Activated CD4-positive, CD25-positive, alpha-beta regulatory T cell treated with anti-CD3 and anti-CD28 coated beads, Interleukin-2, amount 50 U/mL, for 24 hours (primary cell): ENCODE measurements around the gene FOXO3B.
A peak's percentile ranks its signal among the peaks of the same experiment; 100 is the strongest.
"Not testable (repeated sequence)": the region's sequence is repeated elsewhere in the genome, so short reads cannot be mapped to it uniquely, and the experiment has no call there.

Experiments
- ATAC-seq, 2 donors: fragments of 150-1000 bp; cut with Tn5 transposase; one replicate each; pipeline ENCODE4 v1.10.0; 2021; ENCODE audit warnings: mild to moderate bottlenecking in 1 of 2, moderate library complexity in 1 of 2

The FOXO3B gene

DNA sequence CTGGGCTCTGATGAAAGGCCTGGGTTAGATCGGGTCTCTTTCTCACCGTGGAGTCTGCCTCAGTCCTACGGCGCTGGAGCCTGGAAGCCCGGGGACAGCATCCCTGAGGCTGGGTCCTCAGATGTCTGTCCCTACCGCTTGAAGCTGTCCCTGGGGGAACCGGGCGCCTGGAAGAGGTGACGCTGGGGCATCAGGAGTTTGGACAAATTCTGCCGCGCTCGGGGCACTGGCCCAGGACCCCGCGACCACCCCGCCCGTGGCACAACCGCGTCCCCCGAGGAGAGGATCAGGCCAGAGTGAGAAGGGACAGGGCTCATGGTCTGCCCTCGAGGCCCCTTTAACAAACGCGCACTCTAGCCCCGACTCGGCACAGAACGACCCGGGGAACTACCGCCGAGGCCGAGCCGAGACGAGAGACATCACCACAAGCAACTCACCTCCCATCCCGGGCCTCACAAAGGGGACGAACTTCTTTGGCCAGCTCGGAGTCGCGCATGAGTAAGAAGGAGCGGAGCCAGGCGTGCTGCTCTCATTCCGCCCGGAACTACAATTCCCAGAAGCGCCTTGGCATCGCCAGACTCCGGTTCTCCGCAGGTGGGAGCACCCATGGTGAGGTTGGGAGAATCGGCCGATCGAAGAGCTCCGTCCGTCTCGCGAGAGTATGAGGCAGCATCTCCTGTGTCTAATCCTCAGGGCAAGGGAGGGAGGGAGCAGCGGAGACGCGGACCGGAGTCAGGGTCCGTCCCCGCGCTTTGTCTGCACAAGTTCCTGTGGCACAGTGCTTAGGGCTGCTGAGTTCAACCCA, at the start of gene FOXO3B:
Gene FOXO3B (minus strand): TSS at position 548 of the 805 bp plus-strand sequence. CDS start 663 bp downstream, outside the sequence.
- ATAC-seq, result peak; percentile 86 to 88

DNA sequence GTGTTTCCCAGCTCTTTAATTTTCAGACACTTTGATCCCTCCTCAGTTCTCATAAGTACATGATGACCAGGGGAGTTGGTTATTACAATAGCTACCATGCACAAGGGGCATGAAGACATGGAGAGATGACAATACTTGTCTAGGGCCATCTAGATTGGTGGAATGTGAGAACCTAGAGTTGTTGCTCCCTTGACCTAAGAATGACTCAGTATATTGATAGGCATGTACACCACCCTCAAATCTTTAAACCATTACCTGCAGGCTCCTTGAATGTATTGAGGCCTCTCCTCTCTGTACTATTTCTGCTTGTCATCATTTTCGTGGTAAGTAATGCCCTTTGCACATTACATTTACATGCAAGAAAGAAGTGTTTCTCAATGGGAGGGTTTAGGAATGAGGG, 41.4 kb upstream of the FOXO3B start:
- ATAC-seq, result not testable (repeated sequence)

DNA sequence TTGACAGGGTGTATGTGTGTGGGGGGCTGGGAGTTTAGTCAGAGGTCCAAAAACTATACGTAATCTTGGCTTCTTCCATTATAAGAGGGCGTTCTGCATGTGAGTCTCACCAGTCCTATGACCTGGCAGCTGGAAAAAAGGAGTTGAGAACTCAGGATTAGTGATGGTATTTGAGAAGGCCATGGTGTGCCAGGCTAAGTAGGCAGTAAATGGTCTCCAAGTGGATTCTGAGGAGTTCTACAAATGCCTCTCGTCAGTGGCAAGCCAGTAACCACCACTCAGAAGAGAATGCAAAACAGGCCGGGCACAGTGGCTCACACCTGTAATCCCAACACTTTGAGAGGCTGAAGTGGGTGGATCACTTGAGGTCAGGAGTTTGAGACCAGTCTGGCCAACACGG, 40.5 kb upstream of the FOXO3B start:
- not testable (repeated sequence) for ATAC-seq

DNA sequence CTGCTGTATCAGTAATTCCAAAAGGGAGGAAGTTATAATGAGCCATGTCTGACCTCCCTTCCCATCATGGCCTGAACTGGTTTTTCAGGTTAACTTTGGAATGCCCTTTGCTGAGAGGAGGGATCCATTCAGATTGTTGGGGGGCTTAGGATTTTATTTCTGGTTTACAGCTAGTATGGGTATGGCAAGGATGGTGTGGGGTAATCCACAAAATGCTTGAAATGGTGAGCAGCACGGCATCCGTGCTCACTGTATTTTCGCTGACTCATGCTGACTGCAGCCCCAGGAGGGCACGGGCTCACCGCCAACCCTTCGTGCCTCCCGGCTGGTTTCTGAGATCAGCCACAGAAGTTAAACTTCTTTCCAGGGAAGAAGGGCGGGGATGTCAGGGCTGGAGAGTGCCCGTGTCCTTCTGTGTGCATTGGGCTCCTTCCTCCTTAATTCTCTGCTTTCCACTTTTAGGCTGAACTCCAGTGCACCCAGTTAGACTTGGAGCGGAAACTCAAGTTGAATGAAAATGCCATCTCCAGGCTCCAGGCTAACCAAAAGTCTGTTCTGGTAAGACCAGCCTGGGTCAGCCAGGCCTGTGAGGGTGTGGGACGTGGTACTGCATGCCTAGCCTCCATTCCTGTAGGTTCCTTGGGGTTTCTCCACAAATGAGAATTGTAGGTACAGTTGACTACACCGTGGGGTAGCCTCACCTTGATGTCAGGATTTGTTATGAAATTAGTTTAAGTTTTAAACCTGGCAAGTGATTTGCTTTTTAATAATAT, 39.8 kb upstream of the FOXO3B start:
- ATAC-seq, result peak in 1 of 2 donors; percentile 53

DNA sequence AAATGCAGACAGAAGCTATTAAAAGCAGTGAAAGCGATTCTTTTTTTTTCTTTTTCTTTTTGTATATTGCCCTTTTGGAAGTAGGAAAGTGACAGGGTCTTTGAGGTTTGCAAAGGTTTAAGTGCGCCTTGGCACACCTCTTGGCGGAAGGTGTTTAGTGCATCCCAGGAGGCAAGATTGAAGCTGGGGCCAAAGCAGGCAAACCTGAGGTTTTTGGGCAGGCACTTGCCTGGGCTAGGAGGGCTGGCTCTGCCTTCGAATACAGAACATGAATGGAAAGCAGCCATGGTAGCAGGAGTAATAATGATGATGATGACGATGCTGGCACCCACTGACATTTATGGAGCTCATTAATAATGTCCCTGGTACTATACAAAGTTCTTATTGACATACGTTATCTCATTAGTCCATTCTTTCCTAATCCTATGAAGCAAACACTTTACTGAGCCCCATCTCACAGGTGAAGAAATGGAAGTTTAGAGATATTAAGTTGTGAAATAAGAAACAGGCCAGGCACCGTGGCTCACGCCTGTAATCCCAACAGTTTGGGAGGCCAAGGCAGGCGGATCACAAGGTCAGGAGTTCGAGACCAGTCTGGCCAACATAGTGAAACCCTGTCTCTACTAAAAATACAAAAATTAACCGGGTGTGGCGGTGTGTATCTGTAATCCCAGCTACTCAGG, 37.5 kb upstream of the FOXO3B start:
- not testable (repeated sequence) for ATAC-seq

DNA sequence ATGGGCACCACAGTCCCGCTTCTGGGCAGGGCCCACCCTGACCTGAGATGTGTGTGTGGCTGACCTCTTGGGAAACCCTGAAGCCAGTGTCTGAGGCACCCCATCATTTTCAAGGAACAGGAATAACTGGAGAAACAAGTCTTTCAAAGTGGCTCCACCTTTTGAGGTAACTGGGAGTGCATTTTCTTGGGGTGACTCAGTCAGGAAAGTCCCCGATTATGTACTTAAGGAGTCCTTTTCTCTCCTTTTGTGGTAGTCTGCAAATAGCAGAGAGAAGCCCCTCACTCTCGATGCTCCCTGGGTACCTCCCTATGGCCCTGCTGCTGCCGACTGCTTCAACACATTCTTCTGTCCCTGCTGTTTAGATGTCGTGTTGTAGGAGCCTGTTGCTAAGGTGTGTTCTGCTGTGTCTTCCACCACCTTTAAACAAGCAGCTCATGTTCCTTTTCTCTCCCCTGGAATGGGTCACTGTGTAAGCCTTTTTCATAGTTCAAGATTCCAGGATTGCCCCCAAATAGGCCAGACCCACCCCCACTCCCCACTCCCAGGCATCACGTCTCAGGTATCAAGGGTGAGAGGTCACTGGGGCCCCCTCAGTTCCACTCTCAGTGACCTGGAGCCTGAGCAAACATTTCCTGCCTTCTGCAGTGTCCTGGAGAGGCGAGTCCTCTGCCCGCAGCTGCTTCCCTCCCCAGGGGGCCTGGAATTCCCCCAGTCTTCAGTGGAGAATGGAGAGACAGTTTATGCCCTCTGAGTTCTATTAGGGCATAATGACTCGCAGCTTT, 36.7 kb upstream of the FOXO3B start:
- ATAC-seq, result not testable (repeated sequence)

DNA sequence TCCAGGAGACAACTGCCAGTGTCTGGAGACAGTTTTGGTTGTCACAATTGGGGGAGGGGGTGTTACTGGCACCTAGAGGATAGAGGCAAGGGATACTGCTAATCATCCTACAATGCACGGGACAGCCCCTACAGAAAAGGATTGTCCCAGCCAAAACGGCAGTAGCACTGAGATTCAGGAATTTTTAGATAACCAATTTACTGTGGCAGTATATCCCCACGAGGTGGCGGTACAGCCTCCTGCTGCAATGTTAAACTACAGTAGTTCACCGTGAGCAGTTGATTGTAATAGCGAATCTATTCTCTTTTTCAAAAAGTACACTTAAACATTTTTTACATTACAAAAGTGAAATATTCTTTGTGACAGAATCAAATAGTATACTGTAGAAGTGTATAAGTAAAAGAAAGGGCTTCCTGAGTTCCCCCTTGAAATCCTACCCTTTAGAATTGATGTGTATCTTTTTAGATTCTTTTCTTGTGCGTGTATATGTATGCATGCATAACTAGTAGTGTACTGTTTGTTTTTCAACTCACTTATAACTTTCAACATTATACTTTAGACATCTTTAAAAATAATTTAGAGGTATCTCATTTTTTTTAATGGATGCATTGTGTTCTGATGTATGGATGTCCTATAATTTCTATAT, 30.4 kb upstream of the FOXO3B start:
- peak in 1 of 2 donors; percentile 45 for ATAC-seq

DNA sequence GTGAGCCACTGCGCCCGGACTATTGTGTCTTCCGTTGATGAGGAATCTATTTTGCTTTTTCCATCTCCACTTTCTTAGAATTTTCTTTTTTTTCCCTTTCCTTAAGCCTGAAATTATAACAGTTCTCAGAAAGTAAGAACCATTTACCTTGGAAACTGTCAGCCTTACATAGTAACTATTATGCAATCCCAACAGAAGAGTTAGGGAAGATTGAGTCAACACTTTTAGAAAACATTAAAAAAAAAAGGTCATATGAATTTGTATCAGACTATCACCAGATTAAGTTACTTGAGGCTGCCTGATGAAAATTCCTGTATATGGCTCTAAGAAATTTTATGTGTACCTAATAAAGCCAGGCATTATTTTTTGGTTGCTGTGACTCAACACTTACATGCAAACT, 26.1 kb upstream of the FOXO3B start:
- not testable (repeated sequence) for ATAC-seq

DNA sequence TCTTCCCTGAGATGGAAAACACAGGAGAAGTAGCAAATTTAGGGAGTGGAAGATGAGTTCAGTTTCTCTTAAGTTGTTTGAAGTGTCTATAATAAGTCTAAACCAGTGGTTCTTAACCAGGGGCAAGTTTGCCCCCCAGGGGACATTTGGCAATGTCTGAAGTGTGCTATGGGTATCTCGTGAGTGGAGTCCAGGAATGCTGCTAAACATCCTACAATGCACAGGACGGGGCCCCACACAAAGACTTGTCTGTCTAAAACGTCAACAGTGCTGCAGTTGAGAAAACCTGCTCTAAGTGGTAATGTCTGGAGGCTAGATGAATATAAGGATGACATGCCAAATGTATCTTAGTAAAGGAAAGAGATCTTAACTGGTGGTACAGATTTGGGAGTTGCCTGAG, 23.8 kb upstream of the FOXO3B start:
- ATAC-seq, result not testable (repeated sequence)

DNA sequence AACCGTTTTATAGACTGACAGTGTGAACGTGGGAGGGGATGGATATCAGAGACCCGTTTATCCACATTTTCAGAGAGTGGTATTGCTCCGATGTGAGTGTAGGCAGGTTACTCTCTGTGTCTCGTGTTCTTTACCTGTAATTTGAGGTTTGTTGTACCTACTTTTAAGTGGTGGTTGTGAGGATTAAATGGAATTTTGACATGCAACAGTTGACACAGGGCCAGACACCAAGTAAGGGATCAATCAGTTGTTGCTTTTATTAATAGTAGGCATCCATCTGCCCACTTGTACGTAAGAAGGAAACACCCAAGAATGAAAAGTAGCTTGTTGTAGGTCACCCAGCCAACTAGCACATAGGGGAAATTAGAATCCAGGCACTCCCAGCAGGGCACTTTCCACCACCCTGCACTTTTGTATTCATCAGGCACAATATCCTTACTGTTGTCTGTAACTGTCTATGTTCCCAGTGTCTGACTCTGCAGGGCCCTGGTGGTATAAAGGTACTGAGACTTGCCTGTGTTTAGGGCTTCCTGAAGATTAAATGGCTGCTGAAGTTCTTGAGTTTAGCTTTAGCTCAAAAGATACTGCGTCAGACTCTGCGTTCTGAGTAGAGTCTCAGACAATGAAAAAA, 16.5 kb upstream of the FOXO3B start:
- not testable (repeated sequence) for ATAC-seq

DNA sequence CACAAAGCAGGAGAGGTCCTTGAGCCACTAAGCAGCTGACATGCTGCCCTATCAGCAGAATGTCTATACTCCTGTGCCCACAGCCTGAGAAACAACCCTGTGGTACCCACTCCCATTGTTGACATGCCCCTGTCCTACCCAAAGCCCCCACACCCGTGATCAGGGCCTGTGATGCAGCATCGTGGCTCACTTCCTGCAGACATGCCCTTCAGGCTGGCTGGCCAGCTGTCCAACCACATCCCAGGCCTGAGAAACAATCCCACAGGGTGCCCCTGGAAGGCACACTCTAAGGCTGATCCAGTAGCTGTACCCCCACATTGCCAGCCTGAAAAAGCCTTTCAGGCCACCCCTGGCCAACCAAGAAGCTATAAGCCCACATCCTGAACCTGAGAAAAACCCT, 13.0 kb upstream of the FOXO3B start:
- ATAC-seq, result not testable (repeated sequence)

DNA sequence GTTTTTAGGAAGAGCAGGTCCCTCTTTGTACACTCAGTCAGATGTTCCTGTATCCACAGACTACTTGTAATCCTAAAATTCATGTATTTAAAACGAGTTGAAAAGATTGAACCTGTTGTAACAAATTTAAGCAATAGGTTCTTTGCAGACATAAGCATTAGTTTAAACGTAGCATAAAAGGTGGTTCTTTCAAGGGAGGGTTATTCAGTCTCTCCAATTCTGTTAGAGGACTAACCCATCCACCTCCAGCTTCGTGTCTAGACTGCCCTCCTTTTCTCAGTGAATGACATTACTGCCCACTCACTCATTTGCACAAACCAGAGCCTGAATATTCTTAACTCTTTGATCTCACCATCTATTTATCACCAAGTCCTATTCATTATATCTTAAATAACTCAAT, 554 bp upstream of the FOXO3B start:
- ATAC-seq, result peak in 1 of 2 donors; percentile 50

DNA sequence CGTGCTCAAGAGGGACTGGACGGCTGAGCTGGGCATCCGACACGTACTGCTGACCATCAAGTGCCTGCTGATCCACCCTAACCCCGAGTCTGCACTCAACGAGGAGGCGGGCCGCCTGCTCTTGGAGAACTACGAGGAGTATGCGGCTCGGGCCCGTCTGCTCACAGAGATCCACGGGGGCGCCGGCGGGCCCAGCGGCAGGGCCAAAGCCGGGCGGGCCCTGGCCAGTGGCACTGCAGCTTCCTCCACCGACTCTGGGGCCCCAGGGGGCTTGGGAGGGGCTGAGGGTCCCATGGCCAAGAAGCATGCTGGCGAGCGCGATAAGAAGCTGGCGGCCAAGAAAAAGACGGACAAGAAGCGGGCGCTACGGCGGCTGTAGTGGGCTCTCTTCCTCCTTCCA, 4.7 kb downstream of the FOXO3B start:
- ATAC-seq, result not testable (repeated sequence)

DNA sequence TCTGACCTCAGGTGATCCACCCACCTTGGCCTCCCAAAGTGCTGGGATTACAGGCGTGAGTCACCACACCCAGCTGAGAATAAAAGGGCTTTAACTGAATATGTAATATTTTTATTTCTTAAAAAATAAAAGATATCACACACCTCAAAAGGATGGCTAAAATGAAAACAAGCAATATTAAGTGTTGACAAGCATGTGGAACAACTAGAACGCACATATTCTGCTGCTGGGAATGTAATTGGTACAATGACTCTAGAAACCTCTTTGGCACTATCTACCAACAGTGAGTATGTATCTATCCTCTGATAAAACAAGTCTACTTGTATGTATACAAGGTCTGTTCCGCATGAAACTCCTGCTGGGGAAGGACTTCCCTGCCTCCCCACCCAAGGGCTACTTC, 5.2 kb downstream of the FOXO3B start:
- ATAC-seq, result not testable (repeated sequence)

DNA sequence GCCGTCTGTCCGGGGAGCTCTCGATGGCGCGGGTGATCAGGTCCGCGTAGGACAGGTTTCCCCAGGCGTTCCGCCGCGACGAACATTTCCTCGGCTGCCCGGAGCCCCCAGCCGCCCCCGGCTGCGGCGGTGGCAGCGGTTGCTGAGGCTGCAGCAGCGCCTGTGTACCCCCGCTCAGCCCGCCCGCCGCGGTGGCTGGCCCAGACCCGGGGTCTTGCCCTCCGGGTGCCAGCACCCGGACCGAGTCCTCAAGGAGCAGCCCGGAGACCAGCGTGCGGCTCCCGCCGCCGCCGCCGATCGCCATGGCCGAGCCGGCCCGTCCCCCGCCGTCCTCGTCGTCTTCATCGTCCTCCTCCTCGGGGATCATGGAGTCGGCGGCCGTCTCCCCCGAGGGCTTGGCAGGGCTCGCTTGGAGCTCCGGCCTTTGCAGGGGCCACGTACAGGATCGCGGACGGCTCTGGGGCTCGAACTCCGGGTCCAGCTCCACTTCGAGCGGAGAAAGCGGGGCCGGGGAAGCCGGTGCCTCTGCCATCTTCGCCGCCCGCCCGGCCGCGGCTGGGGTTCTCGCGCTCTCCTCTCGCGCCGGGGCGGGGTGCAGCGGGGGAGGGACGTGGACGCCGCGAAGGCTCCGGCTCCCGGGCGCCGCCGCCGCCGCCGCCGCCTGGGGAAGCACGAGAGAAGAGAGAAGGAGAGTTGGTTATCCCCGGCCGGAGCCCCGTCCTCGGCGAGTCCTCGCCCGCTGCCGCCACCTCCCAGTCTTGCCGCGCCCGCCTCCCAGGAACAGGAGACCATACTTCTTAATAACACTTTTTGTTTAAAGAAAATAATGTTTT, 9.5 kb downstream of the FOXO3B start:
- not testable (repeated sequence) for ATAC-seq

DNA sequence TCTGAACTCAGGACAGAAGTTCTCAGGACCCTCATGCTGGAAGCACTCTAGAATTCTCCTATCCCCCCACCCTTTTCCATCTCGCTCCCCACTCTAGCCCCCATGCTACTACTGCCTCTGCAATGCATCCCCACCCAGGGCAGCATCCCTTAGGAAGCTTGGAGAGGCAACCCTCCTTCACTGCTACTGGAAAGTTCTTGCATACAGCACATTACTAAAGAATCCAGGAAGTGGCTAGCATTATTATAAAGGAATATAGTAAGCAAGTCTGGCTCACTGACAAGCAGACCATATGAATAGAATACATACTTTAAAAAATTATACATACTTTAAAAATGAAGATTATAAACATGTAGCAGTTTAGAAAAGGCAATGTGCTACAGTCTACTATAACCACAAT, 13.5 kb downstream of the FOXO3B start:
- not testable (repeated sequence) for ATAC-seq

DNA sequence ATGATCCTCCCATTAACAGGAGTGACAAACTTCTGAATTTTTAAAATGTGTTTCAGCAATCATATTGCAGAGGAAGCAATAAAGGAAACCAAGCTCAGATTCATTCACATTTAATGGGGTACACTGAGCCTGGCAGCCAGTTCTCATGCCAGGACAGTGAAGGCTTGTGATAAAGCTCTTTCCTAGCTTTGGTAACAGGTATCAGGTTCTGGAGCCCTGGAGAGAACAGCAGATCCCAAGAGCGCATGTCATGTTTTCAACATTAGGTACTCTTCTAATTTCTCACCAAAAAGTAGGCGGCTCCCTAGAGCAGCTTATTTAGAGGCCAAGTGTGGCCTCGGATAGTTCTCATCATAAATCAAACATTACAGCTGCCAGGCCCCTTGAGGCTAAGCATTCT, 14.6 kb downstream of the FOXO3B start:
- not testable (repeated sequence) for ATAC-seq

DNA sequence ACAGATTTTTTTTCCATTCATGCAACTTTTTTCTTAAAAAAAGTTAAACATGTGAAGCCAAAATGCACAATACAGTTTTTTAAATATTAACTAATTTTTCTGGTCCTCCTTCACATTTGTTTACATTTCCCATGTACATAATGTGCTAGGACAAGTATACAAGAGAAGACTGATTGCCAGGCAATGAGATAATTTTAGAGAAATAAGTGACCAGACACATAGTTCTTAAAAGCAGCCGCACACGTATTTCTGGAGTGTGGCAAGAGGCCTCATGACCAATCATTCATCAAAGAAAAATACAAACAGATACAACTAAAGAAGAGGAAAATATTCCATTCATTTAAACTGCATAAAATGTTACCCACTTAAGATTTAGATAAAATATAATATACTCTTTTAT, 15.8 kb downstream of the FOXO3B start:
- not testable (repeated sequence) for ATAC-seq

DNA sequence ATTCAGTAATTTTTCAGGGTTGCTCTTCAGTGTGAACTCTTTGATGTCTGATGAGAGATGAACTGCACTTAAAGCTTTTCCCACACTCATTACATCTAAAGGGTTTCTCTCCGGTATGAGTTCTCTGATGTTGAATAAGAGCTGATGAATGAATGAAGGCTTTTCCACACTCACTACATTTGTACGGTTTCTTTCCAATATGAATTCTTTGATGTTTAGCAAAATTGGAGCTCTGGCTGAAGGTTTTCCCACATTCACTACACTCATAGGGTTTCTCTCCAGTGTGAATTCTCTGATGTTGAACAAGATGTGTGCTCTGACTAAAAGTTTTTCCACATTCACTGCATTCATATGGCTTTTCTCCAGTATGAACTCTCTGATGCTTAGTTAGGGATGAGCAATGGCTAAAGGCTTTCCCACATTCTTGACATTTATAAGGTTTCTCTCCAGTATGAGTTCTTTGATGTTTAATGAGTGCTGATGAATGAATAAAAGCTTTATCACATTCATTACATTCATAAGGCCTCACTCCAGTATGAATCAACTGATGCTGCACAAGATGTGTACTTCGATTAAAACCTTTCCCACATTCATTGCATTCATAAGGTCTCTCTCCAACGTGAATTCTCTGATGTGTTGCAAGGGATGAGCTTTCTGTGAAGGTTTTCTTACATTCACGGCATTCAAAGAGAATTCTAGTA, 20.0 kb downstream of the FOXO3B start:
- not testable (repeated sequence) for ATAC-seq

DNA sequence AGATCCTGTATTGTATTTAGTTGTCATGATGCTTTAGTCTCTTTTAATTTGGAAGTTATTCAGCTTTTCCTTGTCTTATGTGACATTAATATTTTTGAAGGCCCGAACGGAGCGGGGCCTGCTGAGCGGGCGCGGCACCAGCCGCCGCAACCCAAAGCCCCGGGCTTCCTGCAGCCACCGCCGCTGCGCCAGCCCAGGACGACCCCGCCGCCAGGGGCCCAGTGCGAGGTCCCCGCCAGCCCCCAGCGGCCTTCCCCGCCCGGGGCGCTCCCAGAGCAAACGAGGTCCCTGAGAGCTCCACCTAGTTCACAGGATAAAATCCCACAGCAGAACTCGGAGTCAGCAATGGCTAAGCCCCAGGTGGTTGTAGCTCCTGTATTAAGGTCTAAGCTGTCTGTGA, 32.0 kb downstream of the FOXO3B start:
- not testable (repeated sequence) for ATAC-seq
